ENCODE results near the gene LMBRD1.
"Not testable (repeated sequence)": the region's sequence is repeated elsewhere in the genome, so short reads cannot be mapped to it uniquely, and the experiment has no call there.

Gene LMBRD1

DNA sequence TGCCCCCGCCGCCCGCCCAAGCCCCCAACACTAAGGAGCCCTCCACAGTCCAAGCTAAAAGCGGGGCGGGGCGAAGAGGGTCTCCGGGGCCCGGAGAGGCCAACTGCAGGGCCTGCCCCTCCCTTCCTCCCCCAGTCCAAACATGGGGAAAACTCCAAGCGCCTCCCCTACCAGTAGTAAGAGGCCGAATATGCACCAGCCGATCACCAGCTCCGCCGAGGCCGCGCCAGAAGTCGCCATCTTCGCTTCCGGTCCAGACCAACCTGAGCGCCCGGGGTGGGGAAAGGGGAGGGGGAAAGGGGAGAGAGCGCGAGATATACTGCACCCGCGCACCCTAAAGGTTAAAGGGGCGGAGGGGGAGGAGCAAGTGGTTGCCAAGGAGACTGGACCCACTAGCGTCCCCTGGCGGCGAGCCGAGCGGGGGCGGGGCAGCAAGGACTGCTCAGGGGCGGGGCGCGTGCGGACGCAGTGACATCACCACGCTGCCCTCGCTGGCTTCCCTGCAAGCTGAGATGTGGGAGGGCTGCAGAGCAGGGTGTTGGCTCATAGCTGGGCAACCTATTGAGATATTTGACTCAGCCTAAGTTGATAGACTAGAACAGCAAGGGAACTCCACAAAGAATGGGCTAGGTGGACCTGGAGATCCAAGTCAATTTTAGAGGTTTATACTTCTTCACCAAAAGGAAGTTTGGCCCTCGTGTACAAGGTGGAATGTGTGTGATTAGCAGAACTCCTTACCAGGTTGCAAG, at the start of gene LMBRD1:
Gene LMBRD1, minus strand, starts transcription at position 369 of the 749 bp plus-strand sequence. Its CDS starts 129 bp downstream, at position 240.
- in situ Hi-C loops (cut with MboI; ENCODE audit: low sequenced_read_pairs): no loop called here

DNA sequence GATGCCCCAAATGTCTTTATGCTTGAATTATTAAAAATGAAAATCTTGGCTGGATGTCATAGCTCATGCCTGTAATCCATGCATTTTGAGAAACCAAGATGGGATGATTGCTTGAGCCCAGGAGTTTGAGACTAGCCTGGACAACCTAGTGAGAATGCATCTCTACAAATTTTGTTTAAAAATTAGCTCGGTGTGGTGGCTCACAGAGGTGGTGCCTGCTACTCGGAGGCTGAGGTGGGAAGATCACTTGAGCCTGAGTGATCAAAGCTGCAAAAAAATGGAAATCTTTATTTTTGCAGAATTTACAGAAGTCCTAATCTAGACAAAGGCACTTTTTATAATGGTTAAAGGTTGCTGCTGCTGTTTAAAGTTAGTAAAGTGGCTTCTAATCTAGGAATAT, 49.5 kb upstream of the LMBRD1 start:
- in situ Hi-C loops (cut with MboI; ENCODE audit: low sequenced_read_pairs): no loop called here

DNA sequence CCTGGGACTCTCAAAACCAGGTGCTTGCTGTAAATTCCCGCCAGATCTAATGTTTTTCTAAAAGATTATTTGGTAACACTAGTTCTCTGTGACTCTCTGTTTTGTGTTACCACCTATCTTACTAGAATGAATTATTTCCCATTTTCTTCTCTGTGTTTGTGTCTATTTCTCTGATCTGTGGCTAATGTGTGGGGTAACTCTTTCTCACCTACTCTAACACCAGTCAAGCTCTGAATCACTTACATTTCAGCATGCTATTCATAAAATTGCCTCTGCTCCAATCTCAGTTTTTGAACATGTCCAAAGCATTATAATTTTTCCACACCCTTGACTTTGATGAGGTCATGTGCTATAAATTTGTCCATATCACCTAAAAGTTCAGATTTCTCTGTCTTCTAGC, 46.4 kb upstream of the LMBRD1 start:
- in situ Hi-C loops (cut with MboI; ENCODE audit: low sequenced_read_pairs): no loop called here

DNA sequence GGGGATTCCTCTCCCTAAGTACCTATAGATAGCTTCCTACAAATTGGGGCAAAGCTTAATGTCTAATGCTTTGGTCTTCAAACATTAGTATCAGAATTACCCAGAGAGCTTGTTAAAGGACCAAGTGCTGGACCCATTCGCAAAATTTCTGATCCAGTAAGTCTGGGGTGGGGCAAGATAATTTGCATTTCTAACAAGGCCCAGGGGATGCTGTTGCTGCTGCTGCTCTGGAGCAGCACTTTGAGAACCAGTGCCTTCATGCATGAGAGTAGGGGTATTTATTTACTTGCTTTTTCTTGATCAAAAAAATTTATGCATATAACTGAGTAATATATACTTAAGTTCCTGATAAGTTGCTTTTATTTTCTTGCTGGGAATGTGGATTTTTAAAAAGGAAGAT, 45.1 kb upstream of the LMBRD1 start:
- in situ Hi-C loops (cut with MboI; ENCODE audit: low sequenced_read_pairs): no loop called here

DNA sequence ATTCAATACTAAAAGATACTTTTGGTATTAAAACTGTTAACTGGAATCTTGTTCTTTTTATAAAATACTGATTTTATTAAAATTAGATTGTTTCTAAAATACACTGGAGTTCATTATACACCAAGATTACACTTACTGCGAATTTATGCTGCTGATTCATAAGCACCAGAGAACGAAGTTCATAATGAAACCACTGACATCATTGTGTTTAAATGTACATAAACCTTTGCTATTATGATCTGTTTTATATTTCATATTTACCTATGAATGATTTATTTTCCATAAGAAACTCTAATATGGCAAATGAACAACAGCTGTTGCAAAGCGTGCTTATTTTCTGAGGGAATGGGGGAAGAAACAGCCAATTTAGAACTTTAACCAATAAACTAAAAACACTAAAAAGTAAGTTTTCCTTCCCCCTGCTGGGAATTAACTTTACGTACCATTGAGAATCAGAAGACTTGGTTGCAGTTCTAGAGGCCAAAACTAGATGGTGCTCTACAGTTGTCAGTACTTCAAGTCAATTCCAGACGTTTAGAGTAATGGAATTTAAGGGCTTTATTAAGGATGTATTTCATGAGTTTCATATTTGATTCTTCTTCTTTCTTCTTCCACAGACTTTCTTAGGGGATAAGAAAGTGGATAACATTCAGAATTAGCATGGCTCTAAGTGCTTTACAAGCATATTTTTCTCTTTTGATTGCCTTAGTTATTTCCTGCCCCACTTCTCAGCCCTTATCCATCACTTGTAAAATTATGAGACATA, 38.8 kb upstream of the LMBRD1 start:
- in situ Hi-C loops (cut with MboI; ENCODE audit: low sequenced_read_pairs): no loop called here

DNA sequence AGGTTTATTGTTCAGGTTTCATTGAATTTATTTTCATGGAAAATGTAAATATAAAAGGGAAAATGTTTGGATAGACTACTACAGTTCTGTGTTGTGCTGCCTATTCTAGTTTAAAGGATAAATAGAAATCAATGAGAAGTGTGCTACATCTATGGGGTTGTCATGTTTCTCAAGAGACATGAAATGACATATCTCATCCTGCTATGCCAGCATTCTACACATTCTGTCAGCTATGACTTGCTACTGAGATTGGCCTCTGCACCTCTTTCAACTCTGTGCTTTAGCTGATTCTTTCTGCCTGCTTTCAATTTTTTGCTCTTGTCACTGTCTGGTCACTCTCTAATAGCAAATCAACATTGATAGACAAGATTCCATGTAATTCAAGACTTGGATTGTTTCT, 35.7 kb upstream of the LMBRD1 start:
- in situ Hi-C loops (cut with MboI; ENCODE audit: low sequenced_read_pairs): no loop called here

DNA sequence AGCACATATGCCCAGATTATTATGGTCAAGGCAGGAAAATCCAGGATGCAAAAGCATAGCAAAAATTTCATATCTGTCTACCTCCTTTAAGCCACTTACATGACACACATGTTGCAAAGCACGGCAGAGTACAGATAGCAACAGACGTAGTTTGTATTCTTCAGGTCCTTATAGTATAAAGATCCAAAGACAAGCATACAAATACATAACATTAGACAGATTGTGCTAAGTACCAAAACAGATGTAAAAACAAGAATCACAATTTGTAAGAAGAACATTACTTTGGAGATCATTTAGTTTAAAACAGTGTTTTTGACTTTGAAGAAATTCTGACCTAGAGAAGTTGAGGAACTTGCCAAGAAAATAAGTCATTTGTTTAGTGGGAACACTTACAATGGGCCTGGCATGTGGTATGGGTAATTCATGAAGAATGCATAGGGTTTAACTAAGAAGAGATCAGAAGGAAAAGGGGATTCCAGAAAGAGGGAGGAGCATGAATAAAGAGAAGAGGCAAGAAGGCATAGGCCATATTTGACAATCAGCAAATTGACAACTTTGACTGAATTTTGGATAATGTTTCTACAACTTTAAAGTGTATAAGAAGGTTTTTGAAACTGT, 30.6 kb upstream of the LMBRD1 start:
- in situ Hi-C loops (cut with MboI; ENCODE audit: low sequenced_read_pairs): no loop called here

DNA sequence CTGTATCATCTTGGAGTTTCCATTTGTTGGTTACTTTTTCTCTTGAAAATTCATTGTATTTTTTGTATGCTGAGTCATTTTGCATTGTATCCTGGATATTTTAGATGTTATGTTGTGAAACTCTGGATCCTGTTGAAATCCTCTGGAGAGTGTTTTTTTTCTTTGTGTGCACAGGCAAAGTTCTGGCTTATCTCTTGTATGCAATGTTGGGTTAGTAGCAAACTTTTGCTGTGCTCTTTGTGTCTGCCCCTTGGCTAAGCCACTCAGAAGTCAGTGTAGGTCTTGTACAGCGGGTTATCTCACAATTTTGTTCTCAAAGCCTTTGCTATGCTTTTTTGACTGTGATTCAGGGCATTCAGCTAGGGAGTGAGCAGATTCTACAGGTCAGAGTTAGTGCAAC, 29.1 kb upstream of the LMBRD1 start:
- in situ Hi-C loops (cut with MboI; ENCODE audit: low sequenced_read_pairs): no loop called here

DNA sequence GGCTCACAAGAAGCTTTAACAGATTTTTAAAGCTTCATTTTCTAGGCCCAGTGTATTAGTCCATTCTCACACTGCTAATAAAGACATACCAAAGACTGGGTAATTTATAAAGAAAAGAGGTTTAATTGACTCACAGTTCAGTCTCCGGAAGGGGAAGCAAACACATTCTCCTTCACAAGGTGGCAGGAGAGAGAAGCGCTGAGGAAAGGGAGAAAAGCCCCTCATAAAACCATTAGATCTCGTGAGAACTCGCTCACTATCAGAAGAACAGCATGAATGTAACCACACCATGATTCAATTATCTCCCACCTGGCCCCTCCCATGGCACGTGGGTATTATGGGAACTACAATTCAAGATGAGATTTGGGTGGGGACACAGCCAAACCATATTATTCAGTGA, 27.5 kb upstream of the LMBRD1 start:
- in situ Hi-C loops (cut with MboI; ENCODE audit: low sequenced_read_pairs): not testable (repeated sequence)

DNA sequence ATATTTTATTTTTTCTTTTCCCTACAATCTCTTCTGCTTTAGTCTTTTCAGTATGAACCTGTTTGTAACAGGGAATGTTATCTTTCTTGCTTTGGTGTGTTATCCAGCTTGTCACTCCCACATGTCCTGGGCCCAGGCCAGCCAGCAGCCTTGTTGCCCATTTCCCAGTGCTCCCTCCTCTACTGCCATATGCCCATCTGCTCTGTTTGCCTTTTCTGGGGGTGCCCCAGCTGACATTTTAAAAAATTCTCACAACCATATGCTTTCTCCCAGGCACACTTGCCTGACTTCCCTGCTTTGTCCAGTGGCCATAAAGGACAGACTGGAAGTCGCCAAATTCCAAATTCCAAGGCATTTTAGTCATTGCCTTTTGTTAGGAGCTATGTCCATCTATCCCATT, 23.6 kb upstream of the LMBRD1 start:
- in situ Hi-C loops (cut with MboI; ENCODE audit: low sequenced_read_pairs): no loop called here

DNA sequence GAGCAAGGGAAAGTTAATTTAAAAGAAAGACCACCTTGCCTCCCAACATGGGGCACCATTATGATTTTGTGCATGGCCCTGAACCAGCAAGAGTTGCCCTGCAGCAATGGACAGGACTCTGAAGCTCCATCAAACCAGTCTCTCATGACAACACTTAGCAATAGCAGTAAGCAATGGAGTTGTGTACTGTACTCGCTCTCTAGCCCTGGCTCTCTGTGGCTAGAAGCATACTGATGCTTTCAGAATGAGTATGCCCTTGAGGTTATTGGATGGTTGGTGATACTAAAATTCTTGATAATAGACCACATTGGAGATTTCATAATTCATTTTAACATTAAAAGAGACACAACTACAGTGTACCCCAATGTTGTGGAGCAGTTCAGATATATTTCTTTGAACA, 23.2 kb upstream of the LMBRD1 start:
- in situ Hi-C loops (cut with MboI; ENCODE audit: low sequenced_read_pairs): no loop called here

DNA sequence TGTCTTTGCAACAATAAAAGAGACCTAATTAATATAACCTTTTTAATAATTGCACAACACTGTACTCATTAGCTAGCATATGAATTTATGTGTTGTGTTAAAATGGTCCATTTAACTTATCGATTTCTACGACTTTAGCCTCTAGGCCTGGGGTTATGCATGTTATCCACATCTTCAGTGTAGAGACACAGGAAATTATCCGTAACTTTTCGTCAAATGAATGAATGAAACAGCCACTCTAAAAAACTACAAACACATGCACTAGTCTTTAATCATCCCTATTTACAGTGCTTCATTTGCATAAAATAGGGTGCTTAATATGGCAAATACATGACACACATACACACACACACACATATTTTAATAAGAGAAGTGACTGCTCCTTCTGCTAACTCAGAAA, 22.3 kb upstream of the LMBRD1 start:
- in situ Hi-C loops (cut with MboI; ENCODE audit: low sequenced_read_pairs): no loop called here

DNA sequence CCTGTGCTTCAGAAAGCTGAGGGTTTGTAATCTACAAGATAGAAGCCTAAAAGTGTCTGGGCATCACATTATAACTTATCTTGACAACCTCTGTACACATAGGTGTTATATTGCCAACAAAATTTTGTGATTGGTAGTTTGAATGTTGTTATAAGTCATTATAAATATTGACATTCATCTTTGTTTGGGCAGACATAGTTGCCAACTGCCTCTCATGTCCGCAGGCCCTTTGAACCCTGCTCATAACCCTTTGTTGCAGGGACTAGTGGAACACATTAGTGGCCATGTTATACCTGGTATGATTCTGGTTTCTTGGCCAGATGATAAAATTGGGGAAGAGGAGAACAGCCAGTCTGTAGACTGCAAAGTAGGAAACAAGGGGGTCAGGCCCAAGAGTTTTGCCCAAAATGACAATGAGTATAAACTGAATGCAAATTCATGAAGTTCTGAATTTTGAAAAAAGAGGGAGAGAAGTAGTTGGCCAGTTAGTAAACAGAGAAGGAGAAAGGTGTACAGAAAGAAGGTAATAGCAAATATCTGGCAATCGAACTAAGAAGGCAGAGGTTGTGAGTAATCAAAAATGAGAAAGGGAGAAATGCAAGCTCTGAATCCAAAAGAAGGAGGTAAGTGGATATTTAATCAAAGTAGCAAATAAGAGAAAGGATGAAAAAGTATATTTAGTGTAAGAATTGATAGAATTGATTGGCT, 21.6 kb upstream of the LMBRD1 start:
- in situ Hi-C loops (cut with MboI; ENCODE audit: low sequenced_read_pairs): no loop called here

DNA sequence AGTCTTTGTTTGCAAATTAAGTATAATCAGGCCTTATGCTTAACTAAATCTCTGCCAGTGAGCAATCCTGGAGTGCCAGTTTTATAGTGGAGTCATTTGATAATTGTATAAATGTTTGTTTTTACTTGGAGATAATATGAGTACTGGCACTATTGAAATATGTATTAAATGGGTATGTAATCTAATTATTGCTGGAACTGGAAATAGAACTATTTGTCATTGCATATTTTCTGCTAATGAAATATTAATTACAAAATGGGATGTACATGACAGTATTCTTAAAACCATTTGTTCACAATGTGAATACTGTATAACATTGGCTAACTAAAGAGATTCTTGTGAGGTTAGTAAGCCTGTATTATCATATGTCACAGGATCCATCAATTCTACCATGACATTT, 20.5 kb upstream of the LMBRD1 start:
- in situ Hi-C loops (cut with MboI; ENCODE audit: low sequenced_read_pairs): no loop called here

DNA sequence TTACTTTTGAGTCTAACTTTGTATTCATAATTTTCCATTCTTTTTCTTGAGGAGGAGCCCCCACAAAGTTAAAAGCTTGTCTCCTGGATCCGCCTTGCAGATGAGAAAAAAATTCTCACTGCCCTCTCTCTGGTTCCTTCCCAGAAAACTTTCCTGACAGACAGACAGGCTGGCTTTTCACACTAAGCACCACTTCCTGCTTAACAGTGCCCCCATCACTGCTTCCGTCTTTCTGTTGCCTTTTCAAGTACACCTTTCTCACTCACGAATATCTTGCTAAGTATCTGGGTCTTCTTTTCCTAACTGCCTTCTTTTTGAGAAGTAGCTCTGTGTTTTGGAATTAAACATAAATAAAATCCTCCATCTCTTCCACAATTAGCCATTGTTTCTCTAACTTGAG, 19.8 kb upstream of the LMBRD1 start:
- in situ Hi-C loops (cut with MboI; ENCODE audit: low sequenced_read_pairs): no loop called here

DNA sequence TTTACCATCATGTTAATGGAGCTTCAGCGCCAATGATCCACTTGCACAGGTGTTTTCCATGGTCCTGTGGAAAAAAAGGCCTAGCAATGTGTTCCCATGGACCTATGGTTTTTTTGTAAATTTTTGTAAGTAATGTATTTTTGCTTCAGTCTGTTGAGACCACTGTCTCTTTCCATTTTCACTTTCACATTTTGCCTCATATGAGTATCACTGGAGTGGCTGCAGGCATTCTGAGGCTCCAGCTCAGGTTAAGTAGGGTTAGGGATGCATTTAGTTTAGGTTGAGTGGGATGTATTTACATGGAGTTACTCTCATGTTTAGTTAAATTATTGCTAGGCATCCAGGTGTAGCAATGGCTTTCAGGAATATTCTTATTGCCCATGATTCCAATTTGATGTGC, 19.2 kb upstream of the LMBRD1 start:
- in situ Hi-C loops (cut with MboI; ENCODE audit: low sequenced_read_pairs): no loop called here

DNA sequence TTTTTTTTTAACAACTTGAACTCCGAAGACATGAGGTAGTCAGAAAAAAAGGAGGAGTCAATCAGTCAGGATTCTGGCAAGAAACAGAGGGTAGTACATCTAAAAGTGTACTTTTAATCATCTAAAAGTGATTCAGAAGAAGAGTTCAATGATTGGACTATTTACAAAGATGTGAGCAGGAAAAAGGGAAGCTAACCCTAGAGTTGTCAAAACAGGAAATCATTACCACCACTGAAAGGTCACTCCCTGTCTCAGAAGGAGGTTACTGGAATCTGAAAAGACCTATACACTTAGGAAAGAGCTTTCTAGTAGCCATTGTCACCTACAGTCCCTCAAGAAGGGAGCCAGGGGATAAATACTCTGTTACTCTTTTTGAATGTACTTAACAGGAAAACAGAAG, 16.7 kb upstream of the LMBRD1 start:
- in situ Hi-C loops (cut with MboI; ENCODE audit: low sequenced_read_pairs): no loop called here

DNA sequence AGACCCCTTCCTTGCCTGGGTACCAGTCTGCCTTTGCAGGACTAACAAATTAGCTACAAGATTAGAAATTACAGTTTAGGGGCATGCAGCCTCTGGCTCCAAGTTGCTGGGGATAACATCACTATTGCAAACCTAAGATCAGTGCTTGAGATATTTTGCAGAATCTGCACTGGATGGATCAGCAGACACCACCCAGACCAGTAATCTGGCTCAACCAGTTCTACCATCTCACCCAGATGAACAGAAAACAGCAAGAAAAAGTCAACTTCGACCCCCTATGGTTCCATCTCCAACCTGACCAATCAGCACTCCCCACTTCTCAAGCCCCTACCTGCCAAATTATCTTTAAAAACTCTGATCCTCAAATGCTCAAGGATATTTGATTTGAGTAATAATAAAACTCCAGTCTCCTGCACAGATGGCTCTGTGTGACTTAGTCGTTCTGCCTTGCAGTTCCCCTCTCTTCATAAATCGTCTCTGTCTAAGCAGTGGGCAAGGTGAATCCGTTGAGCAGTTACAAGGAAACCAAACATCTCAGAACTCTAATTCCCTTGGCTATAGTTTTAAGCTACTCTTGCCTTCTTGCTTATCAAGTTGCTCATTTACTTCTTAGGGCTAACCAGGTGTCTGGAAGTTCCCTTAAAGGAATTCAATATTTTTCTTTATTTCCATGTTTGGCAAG, 16.1 kb upstream of the LMBRD1 start:
- in situ Hi-C loops (cut with MboI; ENCODE audit: low sequenced_read_pairs): no loop called here

DNA sequence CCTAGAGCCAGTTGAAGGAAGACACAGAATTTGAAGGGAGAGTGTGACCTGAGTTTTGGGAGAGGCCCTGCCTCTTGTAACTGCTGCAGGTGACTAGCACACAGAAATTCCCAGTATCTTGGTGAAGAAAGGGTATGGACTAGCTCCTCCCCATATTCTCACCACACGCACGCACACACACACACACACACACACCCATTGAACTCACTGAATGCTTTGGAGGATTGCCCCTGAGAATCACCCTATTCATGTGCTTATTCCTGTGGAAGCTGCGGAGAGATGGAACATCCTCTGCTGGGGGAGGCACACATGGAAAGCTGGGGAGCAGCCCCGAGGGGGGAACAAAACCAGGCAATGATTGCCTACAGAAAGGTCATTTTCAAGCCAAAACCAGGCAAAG, 6.2 kb upstream of the LMBRD1 start:
- in situ Hi-C loops (cut with MboI; ENCODE audit: low sequenced_read_pairs): no loop called here

DNA sequence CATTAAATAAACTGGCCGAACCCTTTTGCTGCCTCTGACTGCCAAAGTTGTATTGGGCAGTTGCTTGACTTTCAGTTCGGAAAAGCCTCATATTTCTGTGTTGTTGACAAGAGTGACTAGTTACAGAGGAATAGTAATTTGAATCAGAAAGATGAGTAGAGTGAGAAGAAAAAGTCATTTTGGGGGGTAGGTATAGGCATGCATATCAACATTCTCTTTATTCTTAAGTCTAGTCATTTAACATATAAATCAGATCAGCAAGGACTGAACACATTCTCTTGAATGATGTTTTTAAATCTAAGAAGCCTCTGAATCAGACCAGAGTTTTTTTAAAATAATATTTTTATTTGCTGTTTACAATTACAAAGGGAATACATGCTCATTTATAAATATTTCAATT, 4.9 kb upstream of the LMBRD1 start:
- in situ Hi-C loops (cut with MboI; ENCODE audit: low sequenced_read_pairs): no loop called here

DNA sequence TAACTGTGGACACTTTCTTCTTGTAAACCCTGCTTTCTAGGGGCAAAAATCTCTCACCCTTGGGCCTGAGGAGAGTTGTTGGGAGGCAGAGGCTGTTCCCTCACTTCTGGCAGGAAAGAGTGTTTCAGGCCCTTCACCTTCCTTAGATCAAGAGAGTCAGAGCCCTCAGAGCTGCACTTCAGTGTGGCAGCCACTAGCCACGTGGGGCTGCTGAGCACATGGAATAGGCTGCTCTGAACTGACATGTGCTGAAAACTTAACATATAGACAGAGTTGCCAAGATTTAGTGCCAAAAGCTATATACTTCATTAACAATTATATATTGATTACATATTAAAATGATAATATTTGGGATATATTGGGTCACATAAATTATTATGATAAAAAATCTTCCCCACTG, 4.4 kb upstream of the LMBRD1 start:
- in situ Hi-C loops (cut with MboI; ENCODE audit: low sequenced_read_pairs): no loop called here

All from hTERT RPE-1 (cell line).